CD14-positive monocyte (primary cell): ENCODE measurements around the gene HPSE2. TPM values are rescaled to one million over a fixed set of nuclear protein-coding genes. Genes with fewer than 3 reads are reported as not detected.

Experiments used
- DNase-seq, 3 donors: peaks; one replicate each; pipeline ENCODE4 v3.0.0-alpha.2; 2011 to 2022
- H2AFZ ChIP-seq: 2 replicates; pipeline ENCODE4 v1.6.0; 2012; ENCODE audit warnings: mild to moderate bottlenecking, low read depth, low read length, inconsistent platforms; ENCODE audit not compliant: insufficient read depth, poor library complexity, severe bottlenecking
- H3K27ac ChIP-seq, 2 donors: 1 replicate in 1 of 2; 2 replicates in 1 of 2; pipeline ENCODE4 v1.5.1; 2012 to 2013; ENCODE audit warnings: low read length in 2 of 2, control low read depth in 1 of 2, inconsistent platforms in 1 of 2, low read depth in 1 of 2, mild to moderate bottlenecking in 1 of 2
- H3K27me3 ChIP-seq, 2 donors: one replicate each; pipeline versions ENCODE4 v1.6.0 to v1.6.1; 2011 to 2013; ENCODE audit warnings: low read length in 2 of 2; ENCODE audit not compliant: control insufficient read depth in 2 of 2, insufficient read depth in 2 of 2
- H3K36me3 ChIP-seq, 2 donors: replicated peaks in 1 of 2; 1 replicate in 1 of 2; 2 replicates in 1 of 2; pipeline versions ENCODE4 v1.5.1 to v1.6.1; 2012 to 2013; ENCODE audit warnings: low read length in 2 of 2, control low read depth in 1 of 2, inconsistent platforms in 1 of 2, mild to moderate bottlenecking in 1 of 2; ENCODE audit not compliant: insufficient read depth in 2 of 2, control insufficient read depth in 1 of 2
- H3K4me1 ChIP-seq, 2 donors: 1 replicate in 1 of 2; 2 replicates in 1 of 2; pipeline versions ENCODE4 v1.5.1 to v1.6.1; 2012 to 2013; ENCODE audit warnings: low read length in 2 of 2, control low read depth in 1 of 2, inconsistent platforms in 1 of 2, mild to moderate bottlenecking in 1 of 2, moderate library complexity in 1 of 2; ENCODE audit not compliant: insufficient read depth in 2 of 2, control insufficient read depth in 1 of 2
- H3K4me2 ChIP-seq: replicated peaks from 2 replicates; pipeline ENCODE3; 2012; ENCODE audit warnings: low read length, moderate library complexity, mild to moderate bottlenecking; ENCODE audit not compliant: poor library complexity, severe bottlenecking; ENCODE audit errors: extremely low read depth
- H3K4me3 ChIP-seq, 3 experiments: fragments of 200-600 bp in 1 of 3; sonication (generic) in 1 of 3; replicated peaks in 1 of 3; 1 replicate in 2 of 3; 2 replicates in 1 of 3; pipeline ENCODE4 v1.5.1; 2011 to 2013; ENCODE audit warnings: low read length in 3 of 3, mild to moderate bottlenecking in 3 of 3, control low read depth in 2 of 3, low read depth in 2 of 3, inconsistent platforms in 1 of 3, moderate library complexity in 1 of 3
- H3K79me2 ChIP-seq: 2 replicates; pipeline ENCODE4 v1.6.0; 2012; ENCODE audit warnings: mild to moderate bottlenecking, control low read depth, inconsistent platforms, low read length, moderate library complexity; ENCODE audit not compliant: insufficient read depth
- H3K9ac ChIP-seq: 2 replicates; pipeline ENCODE4 v1.6.0; 2017; ENCODE audit warnings: low read length, mild to moderate bottlenecking; ENCODE audit not compliant: insufficient read depth, poor library complexity, severe bottlenecking
- H3K9me3 ChIP-seq, 2 donors: replicated peaks in 1 of 2; 1 replicate in 1 of 2; 2 replicates in 1 of 2; pipeline versions ENCODE4 v1.5.1 to v1.6.1; 2012 to 2013; ENCODE audit warnings: low read length in 2 of 2, control low read depth in 1 of 2; ENCODE audit not compliant: control insufficient read depth in 1 of 2, insufficient read depth in 1 of 2
- H4K20me1 ChIP-seq: 2 replicates; pipeline ENCODE4 v1.6.0; 2012; ENCODE audit warnings: mild to moderate bottlenecking, low read length, control low read depth, moderate library complexity; ENCODE audit not compliant: insufficient read depth
- H3K27ac Mint-ChIP-seq, 7 donors: one replicate each; pipeline ENCODE4 v1.8.0; 2020; ENCODE audit warnings: mild to moderate bottlenecking in 7 of 7, mixed read lengths in 7 of 7, moderate library complexity in 6 of 7, inconsistent platforms in 2 of 7
- H3K27me3 Mint-ChIP-seq, 3 donors: one replicate each; pipeline ENCODE4 v1.8.0; 2021 to 2022; ENCODE audit warnings: low read depth in 3 of 3, mild to moderate bottlenecking in 3 of 3, mixed read lengths in 3 of 3, moderate library complexity in 3 of 3, inconsistent platforms in 1 of 3
- H3K36me3 Mint-ChIP-seq, 2 donors: one replicate each; pipeline ENCODE4 v1.8.0; 2020; ENCODE audit warnings: mixed read lengths in 2 of 2, inconsistent platforms in 1 of 2, mild to moderate bottlenecking in 1 of 2
- H3K4me1 Mint-ChIP-seq: one replicate; pipeline ENCODE4 v1.8.0; 2020; ENCODE audit warnings: mild to moderate bottlenecking, mixed read lengths
- H3K4me3 Mint-ChIP-seq, 2 donors: one replicate each; pipeline ENCODE4 v1.8.0; 2020; ENCODE audit warnings: mild to moderate bottlenecking in 2 of 2, mixed read lengths in 2 of 2, moderate library complexity in 1 of 2
- H3K9me3 Mint-ChIP-seq, 7 donors: one replicate each; pipeline ENCODE4 v1.8.0; 2020 to 2022; ENCODE audit warnings: mixed read lengths in 7 of 7, mild to moderate bottlenecking in 6 of 7, moderate library complexity in 6 of 7, inconsistent platforms in 2 of 7
- WGBS: methylation state at CpG from one replicate; pipeline ENCODE4 v1.1.5; 2013; ENCODE audit warnings: missing lambda C conversion rate; ENCODE audit not compliant: insufficient coverage; 5-methylcytosine and 5-hydroxymethylcytosine counted together
- intact Hi-C, 2 donors: fragments of 100-400 bp; cut with micrococcal nuclease; formaldehyde crosslinking; loops; one replicate each; pipeline versions ENCODE4 v1.15.0 to v1.15.1; 2023
- polyA plus RNA-seq, 3 donors: library from polyadenylated mRNA; depleted of rRNA in 1 of 3; unstranded in 2 of 3; stranded (reverse) in 1 of 3; fragments of 300-500 nt in 2 of 3; fragments of >200 nt in 1 of 3; fragmentation: Illumina TruSeq in 2 of 3; gene quantifications; 1 replicate in 2 of 3; 2 replicates in 1 of 3; pipeline ENCODE4 v1.2.3, GENCODE V29; 2012 to 2021
- TF ChIP-seq, protein P1 (sequence below): fragments of 200-600 bp; IDR thresholded peaks from one replicate; pipeline ENCODE4 v1.8.0; 2022; ENCODE audit warnings: antibody characterized with exemption, mild to moderate bottlenecking

The HPSE2 gene
- polyA plus RNA-seq, 3 donors = not detected

DNA sequence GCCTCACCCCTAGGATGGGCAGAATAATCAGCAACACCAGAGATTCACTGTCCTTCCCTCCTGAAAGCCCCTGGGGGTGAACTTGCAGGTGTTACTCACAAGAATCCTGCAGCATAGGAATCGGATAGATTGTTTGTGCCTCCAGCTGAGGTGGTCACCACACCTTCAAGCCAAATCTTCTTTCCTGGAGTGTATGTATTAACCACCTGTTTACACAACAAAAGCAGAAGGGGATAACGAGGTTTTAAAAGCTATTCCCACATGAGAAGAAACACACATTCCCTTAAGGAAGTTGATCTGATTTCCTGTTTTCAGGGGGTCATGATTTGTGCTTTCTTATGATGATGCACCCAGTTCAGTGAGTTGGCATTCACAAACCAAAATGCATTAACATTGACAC, 615.1 kb downstream of the HPSE2 start:
- H3K27ac Mint-ChIP-seq = no peak overlapping the region
- TF ChIP-seq, protein P1, sequence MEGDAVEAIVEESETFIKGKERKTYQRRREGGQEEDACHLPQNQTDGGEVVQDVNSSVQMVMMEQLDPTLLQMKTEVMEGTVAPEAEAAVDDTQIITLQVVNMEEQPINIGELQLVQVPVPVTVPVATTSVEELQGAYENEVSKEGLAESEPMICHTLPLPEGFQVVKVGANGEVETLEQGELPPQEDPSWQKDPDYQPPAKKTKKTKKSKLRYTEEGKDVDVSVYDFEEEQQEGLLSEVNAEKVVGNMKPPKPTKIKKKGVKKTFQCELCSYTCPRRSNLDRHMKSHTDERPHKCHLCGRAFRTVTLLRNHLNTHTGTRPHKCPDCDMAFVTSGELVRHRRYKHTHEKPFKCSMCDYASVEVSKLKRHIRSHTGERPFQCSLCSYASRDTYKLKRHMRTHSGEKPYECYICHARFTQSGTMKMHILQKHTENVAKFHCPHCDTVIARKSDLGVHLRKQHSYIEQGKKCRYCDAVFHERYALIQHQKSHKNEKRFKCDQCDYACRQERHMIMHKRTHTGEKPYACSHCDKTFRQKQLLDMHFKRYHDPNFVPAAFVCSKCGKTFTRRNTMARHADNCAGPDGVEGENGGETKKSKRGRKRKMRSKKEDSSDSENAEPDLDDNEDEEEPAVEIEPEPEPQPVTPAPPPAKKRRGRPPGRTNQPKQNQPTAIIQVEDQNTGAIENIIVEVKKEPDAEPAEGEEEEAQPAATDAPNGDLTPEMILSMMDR = no peak
- no peaks in the 10 kb centered on the region for H4K20me1 ChIP-seq
- H3K79me2 ChIP-seq = no peaks in the 10 kb centered on the region
- no peak overlapping the region for H3K9ac ChIP-seq
- H3K4me2 ChIP-seq = no peak overlapping the region
- no peaks in the 10 kb centered on the region for H3K36me3 ChIP-seq
- intact Hi-C loops = no loop called here
- H3K4me1 Mint-ChIP-seq = peaks cover 39% of the 10 kb centered on the region
- H2AFZ ChIP-seq = no peak overlapping the region
- H3K27me3 ChIP-seq = no peaks in the 10 kb centered on the region
- peaks cover 23 to 38% of the 10 kb centered on the region in 2 donors for H3K4me1 ChIP-seq
- no peak for DNase-seq
- H3K27me3 Mint-ChIP-seq = no peaks in the 10 kb centered on the region
- no peak overlapping the region for H3K4me3 ChIP-seq
- no peaks in the 10 kb centered on the region for H3K36me3 Mint-ChIP-seq
- no peak overlapping the region for H3K4me3 Mint-ChIP-seq
- no peaks in the 10 kb centered on the region for H3K9me3 ChIP-seq
- WGBS = no CpG with 5 or more reads among the region's 2 CpGs
- H3K27ac ChIP-seq = no peak overlapping the region
- no peaks in the 10 kb centered on the region for H3K9me3 Mint-ChIP-seq

DNA sequence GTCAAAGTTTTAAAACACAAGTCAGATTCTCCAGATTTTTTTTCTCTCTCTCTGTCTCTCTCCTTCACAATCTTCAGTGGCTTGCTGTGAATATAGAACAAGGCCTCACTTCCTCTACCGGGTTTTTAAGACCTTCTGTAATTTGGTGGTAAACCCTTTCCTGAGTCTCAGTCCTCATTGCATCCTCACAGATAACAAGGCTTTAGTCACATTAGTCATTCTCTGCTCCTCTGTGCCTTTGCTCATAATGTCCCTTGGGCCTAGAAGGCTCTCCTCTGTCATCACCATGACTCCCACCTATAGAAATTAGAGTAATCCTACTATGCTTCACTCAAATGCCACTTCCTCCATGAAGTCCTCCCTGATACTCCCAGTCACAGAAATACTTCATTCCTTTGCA, 616.2 kb downstream of the HPSE2 start:
- peaks cover 39% of the 10 kb centered on the region for H3K4me1 Mint-ChIP-seq

More for the DNA sequence above, 616.2 kb downstream of the HPSE2 start:
- Histone ChIP-seq H3K27ac (peak overlapping the region in 1 of 2 donors; percentile 52), H3K9me3 (no peaks in the 10 kb centered on the region), H3K36me3 (no peaks in the 10 kb centered on the region), H2AFZ (peak overlapping the region; percentile 20), H3K4me3 (no peak overlapping the region), H3K4me2 (no peak overlapping the region), H3K27me3 (no peaks in the 10 kb centered on the region), H4K20me1 (no peaks in the 10 kb centered on the region), H3K9ac (no peak overlapping the region), H3K4me1 (peaks cover 23 to 38% of the 10 kb centered on the region in 2 donors), H3K79me2 (no peaks in the 10 kb centered on the region)
- WGBS = 0% methylated on average over 1 of the region's 1 CpG
- Mint-ChIP-seq H3K36me3 (no peaks in the 10 kb centered on the region), H3K27me3 (no peaks in the 10 kb centered on the region), H3K9me3 (no peaks in the 10 kb centered on the region), H3K4me3 (no peak overlapping the region), H3K27ac (peak overlapping the region in 5 of 7 donors; percentile 13 to 70 (median 49))
- TF ChIP-seq, protein P1 = no peak
- intact Hi-C loops = no loop called here
- DNase-seq = peak; percentile 15 to 42 (median 27)
